B cell (primary cell): Measurements from ENCODE around the gene HACD1. TPM values are rescaled to one million over a fixed set of nuclear protein-coding genes. Genes with fewer than 3 reads are reported as not detected.

Source experiments
- ATAC-seq: fragments of 200-7000 bp; cut with Tn5 transposase; one replicate; pipeline ENCODE4 v1.10.0; 2021; ENCODE audit warnings: low read depth, mild to moderate bottlenecking, moderate number of reproducible peaks, moderate library complexity
- CTCF ChIA-PET: fragments of 350-600 bp; sonication (Branson Sonifier 250); formaldehyde crosslinking; loops from one replicate; lab custom pipeline; 2021; ENCODE audit warnings: antibody characterized with exemption, inconsistent platforms; lab: Charles Lee
- POLR2A ChIA-PET: fragments of 350-600 bp; sonication (Branson Sonifier 250); formaldehyde crosslinking; loops from one replicate; lab custom pipeline; 2021; ENCODE audit warnings: antibody characterized with exemption; lab: Charles Lee
- DNase-seq: peaks from one replicate; pipeline ENCODE4 v3.0.0; 2013
- H2AFZ ChIP-seq: 2 replicates; pipeline ENCODE4 v1.6.1; 2012; ENCODE audit warnings: mild to moderate bottlenecking, low read depth, low read length; ENCODE audit not compliant: insufficient read depth, poor library complexity, severe bottlenecking
- H3K27ac ChIP-seq, 2 donors: 1 replicate in 1 of 2; 2 replicates in 1 of 2; pipeline ENCODE4 v1.5.1; 2012 to 2013; ENCODE audit warnings: low read length in 2 of 2, mild to moderate bottlenecking in 2 of 2, moderate library complexity in 1 of 2
- H3K27me3 ChIP-seq, 4 experiments: fragments of 200-600 bp in 1 of 4; sonication (generic) in 1 of 4; replicated peaks in 1 of 4; 1 replicate in 2 of 4; 2 replicates in 2 of 4; pipeline versions ENCODE4 v1.6.1 to v1.7.0; 2013 to 2016; ENCODE audit warnings: low read length in 3 of 4, mild to moderate bottlenecking in 2 of 4, mixed read lengths in 1 of 4, moderate library complexity in 1 of 4; ENCODE audit not compliant: insufficient read depth in 4 of 4, control insufficient read depth in 3 of 4; ENCODE audit errors: control extremely low read depth in 1 of 4
- H3K36me3 ChIP-seq, 2 experiments: replicated peaks in 1 of 2; 1 replicate in 1 of 2; 2 replicates in 1 of 2; pipeline versions ENCODE4 v1.6.1 to v1.7.1; 2013; ENCODE audit warnings: low read length in 1 of 2; ENCODE audit not compliant: insufficient read depth in 2 of 2, control insufficient read depth in 1 of 2; ENCODE audit errors: control extremely low read depth in 1 of 2, extremely low read depth in 1 of 2
- H3K4me1 ChIP-seq, 2 donors: fragments of 200-600 bp in 1 of 2; sonication (generic) in 1 of 2; 1 replicate in 1 of 2; 2 replicates in 1 of 2; pipeline versions ENCODE4 v1.5.1 to v1.6.1; 2013 to 2017; ENCODE audit warnings: low read length in 2 of 2; ENCODE audit not compliant: control insufficient read depth in 2 of 2, insufficient read depth in 2 of 2
- H3K4me2 ChIP-seq: replicated peaks from 2 replicates; pipeline ENCODE3; 2012; ENCODE audit warnings: mild to moderate bottlenecking, low read depth, low read length; ENCODE audit not compliant: poor library complexity, severe bottlenecking
- H3K4me3 ChIP-seq, 5 experiments: fragments of 200-600 bp in 1 of 5; sonication (generic) in 1 of 5; 1 replicate in 3 of 5; 2 replicates in 2 of 5; pipeline versions ENCODE4 v1.5.1 to v1.7.0; 2011 to 2016; ENCODE audit warnings: low read length in 4 of 5, mild to moderate bottlenecking in 4 of 5, low read depth in 2 of 5, control low read depth in 1 of 5, moderate library complexity in 1 of 5; ENCODE audit not compliant: insufficient read depth in 1 of 5; ENCODE audit errors: control extremely low read depth in 1 of 5, extremely low read depth in 1 of 5
- H3K79me2 ChIP-seq: fragments of 200-600 bp; sonication (generic); one replicate; pipeline ENCODE4 v1.6.0; 2016; ENCODE audit warnings: low read length; ENCODE audit not compliant: control insufficient read depth, insufficient read depth
- H3K9ac ChIP-seq: fragments of 200-600 bp; sonication (generic); 2 replicates; pipeline ENCODE4 v1.6.1; 2017; ENCODE audit warnings: mild to moderate bottlenecking, low read length, moderate library complexity
- H3K9me3 ChIP-seq, 3 donors: one replicate each; pipeline versions ENCODE4 v1.6.1 to v1.7.1; 2013; ENCODE audit warnings: low read length in 2 of 3; ENCODE audit not compliant: control insufficient read depth in 2 of 3, insufficient read depth in 1 of 3; ENCODE audit errors: control extremely low read depth in 1 of 3
- H4K20me1 ChIP-seq: 2 replicates; pipeline ENCODE4 v1.6.0; 2012; ENCODE audit warnings: mild to moderate bottlenecking, low read length; ENCODE audit not compliant: insufficient read depth, control insufficient read depth, poor library complexity, severe bottlenecking
- H3K27ac Mint-ChIP-seq: one replicate; pipeline ENCODE4 v1.8.0; 2021; ENCODE audit warnings: mixed read lengths
- H3K27me3 Mint-ChIP-seq: one replicate; pipeline ENCODE4 v1.8.0; 2021; ENCODE audit warnings: mixed read lengths
- H3K4me1 Mint-ChIP-seq: one replicate; pipeline ENCODE4 v1.8.0; 2021; ENCODE audit warnings: mixed read lengths
- H3K4me3 Mint-ChIP-seq: one replicate; pipeline ENCODE4 v1.8.0; 2021; ENCODE audit warnings: mixed read lengths
- H3K9me3 Mint-ChIP-seq: one replicate; pipeline ENCODE4 v1.8.0; 2022; ENCODE audit warnings: mixed read lengths; ENCODE audit not compliant: insufficient read depth
- CTCF ChIP-seq: fragments of 200-600 bp; IDR thresholded peaks from one replicate; pipeline ENCODE4 v1.8.0; 2022; ENCODE audit warnings: antibody characterized with exemption, mild to moderate bottlenecking
- EZH2 ChIP-seq: IDR thresholded peaks from 2 replicates; pipeline ENCODE4 v1.6.1; 2012; ENCODE audit warnings: borderline replicate concordance, low read depth, mild to moderate bottlenecking, moderate library complexity, low read length; ENCODE audit not compliant: insufficient read depth, poor library complexity, severe bottlenecking
- WGBS: methylation state at CpG from one replicate; pipeline ENCODE4 v1.1.5; 2013; ENCODE audit warnings: missing lambda C conversion rate; ENCODE audit not compliant: insufficient coverage; 5-methylcytosine and 5-hydroxymethylcytosine counted together
- intact Hi-C: fragments of 100-400 bp; cut with micrococcal nuclease; formaldehyde crosslinking; loops from one replicate; pipeline ENCODE4 v1.10.0; 2022
- polyA plus RNA-seq: library from polyadenylated mRNA; depleted of rRNA; stranded (reverse); fragments of >200 nt; gene quantifications from 2 replicates; pipeline ENCODE4 v1.2.3, GENCODE V29; 2012
- total RNA-seq, 2 donors: library from RNA; stranded (reverse); fragments of 120-200 nt in 1 of 2; gene quantifications; 1 replicate in 1 of 2; 2 replicates in 1 of 2; pipeline versions ENCODE4 v1.2.3 to v1.2.4, GENCODE V29; 2013 to 2022

HACD1 gene
- total and polyA plus RNA-seq, 2 donors (not counting 1 experiment from before 2014, with no cell fraction given): 1.6 TPM; not detected in 1

DNA sequence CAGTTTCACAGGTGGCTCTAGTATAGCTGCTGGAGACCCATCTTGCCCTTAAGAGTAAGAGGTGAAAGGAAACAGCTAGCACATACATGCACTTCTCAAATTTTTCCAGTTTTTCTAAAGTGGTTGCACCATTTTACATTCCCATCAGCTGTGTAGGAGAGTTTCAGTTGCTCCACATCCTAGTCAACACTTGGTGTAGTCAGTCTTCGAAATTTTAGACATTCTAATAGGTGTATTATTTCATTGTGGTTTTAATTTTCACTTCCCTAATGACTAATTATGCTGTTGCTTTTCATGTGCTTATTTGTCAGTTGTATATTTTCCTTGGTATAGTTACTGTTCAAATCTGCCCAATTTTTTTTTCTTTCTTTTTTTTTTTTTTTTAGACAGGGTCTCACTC lies 9.5 kb upstream of the HACD1 start:
- no peaks in the 10 kb centered on the region for H3K9me3 Mint-ChIP-seq
- no CpG with 5 or more reads among the region's 1 CpG for WGBS
- H3K27me3 Mint-ChIP-seq: peaks cover 21% of the 10 kb centered on the region
- Histone ChIP-seq H3K9me3 (peaks cover 0 to 4% (median 0%) of the 10 kb centered on the region in 3 donors), H3K4me2 (no peak overlapping the region), H3K9ac (no peak overlapping the region), H3K27me3 (peaks cover 0 to 4% (median 0%) of the 10 kb centered on the region in 4 experiments), H3K27ac (no peak overlapping the region), H4K20me1 (no peaks in the 10 kb centered on the region), H2AFZ (no peak overlapping the region), H3K36me3 (no peaks in the 10 kb centered on the region), H3K4me1 (no peaks in the 10 kb centered on the region), H3K79me2 (no peaks in the 10 kb centered on the region), H3K4me3 (no peak overlapping the region)
- no peak for ATAC-seq
- intact Hi-C loops: no loop called here
- no peak overlapping the region for H3K27ac Mint-ChIP-seq
- ChIA-PET POLR2A (no interaction called here), CTCF (interaction anchor here (0.9 kb wide), 1 partner anchor 110 kb away, joined by 3 read pairs; no protein-coding TSS in a partner anchor)
- TF ChIP-seq EZH2 (no peak), CTCF (no peak)
- no peak for DNase-seq
- H3K4me1 Mint-ChIP-seq: no peaks in the 10 kb centered on the region
- no peak overlapping the region for H3K4me3 Mint-ChIP-seq

DNA sequence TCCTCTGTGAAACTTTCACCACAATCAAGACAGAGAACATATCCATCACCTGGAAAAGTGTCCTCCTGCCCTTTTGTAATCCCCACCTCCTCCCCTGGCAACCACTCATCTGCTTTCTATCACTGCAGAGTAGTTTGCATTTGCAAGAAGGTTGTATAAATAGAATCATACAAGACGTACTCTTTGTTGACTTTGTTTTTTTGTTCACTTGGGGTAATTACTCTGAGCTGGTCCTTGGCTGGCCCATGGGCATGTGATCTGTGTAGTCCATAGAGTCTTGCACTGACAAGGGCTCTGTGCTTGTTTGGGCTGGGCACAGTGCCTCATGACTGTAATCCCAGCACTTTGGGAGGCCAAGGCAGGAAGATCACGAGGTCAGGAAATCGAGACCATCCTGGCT lies 7.8 kb upstream of the HACD1 start:
- Mint-ChIP-seq H3K27ac (no peak overlapping the region), H3K4me3 (no peak overlapping the region), H3K4me1 (no peaks in the 10 kb centered on the region), H3K9me3 (no peaks in the 10 kb centered on the region), H3K27me3 (peaks cover 21% of the 10 kb centered on the region)
- Histone ChIP-seq H3K36me3 (no peaks in the 10 kb centered on the region), H4K20me1 (no peaks in the 10 kb centered on the region), H3K79me2 (no peaks in the 10 kb centered on the region), H3K4me2 (no peak overlapping the region), H3K9me3 (peaks cover 0 to 4% (median 1%) of the 10 kb centered on the region in 3 donors), H3K4me3 (no peak overlapping the region), H3K27ac (no peak overlapping the region), H3K27me3 (peaks cover 0 to 4% (median 0%) of the 10 kb centered on the region in 4 experiments), H3K9ac (no peak overlapping the region), H3K4me1 (no peaks in the 10 kb centered on the region), H2AFZ (no peak overlapping the region)
- ChIA-PET CTCF (no interaction called here), POLR2A (no interaction called here)
- ATAC-seq (no peak), DNase-seq (no peak)
- intact Hi-C loops: no loop called here
- WGBS: 70% methylated on average over 2 of the region's 3 CpGs
- TF ChIP-seq CTCF (no peak), EZH2 (no peak)
